Prostate gland (tissue), 2 donors: Measurements from ENCODE around the gene PPP2R2D. TPM values are rescaled to one million over a fixed set of nuclear protein-coding genes. Genes with fewer than 3 reads are reported as not detected.

Source experiments
- DNase-seq: peaks from one replicate; pipeline ENCODE4 v3.0.0-alpha.2; 2019; ENCODE audit warnings: low spot score
- H3K27ac ChIP-seq, 2 donors: fragments of 200-600 bp; sonication (generic); 2 replicates each; pipeline ENCODE4 v1.5.1; 2017 to 2019
- H3K27me3 ChIP-seq: fragments of 200-600 bp; sonication (generic); replicated peaks from 2 replicates; pipeline ENCODE4 v1.5.1; 2019; ENCODE audit not compliant: insufficient read depth
- H3K36me3 ChIP-seq, 2 donors: fragments of 200-600 bp; sonication (generic); 1 replicate in 1 of 2; 2 replicates in 1 of 2; pipeline versions ENCODE4 v1.5.1 to v1.8.1; 2017 to 2019
- H3K4me1 ChIP-seq: fragments of 200-600 bp; sonication (generic); replicated peaks from 2 replicates; pipeline ENCODE4 v1.5.1; 2019
- H3K4me3 ChIP-seq, 2 donors: fragments of 200-600 bp; sonication (generic); 2 replicates each; pipeline ENCODE4 v1.5.1; 2017 to 2019
- H3K9me3 ChIP-seq: fragments of 200-600 bp; sonication (generic); 2 replicates; pipeline ENCODE4 v1.5.1; 2017
- CTCF ChIP-seq, 4 experiments: fragments of 200-600 bp in 2 of 4; fragments of 450-650 bp in 2 of 4; sonication (generic) in 2 of 4; IDR thresholded peaks; 1 replicate in 3 of 4; 2 replicates in 1 of 4; pipeline ENCODE4 v1.5.1; 2016 to 2019; ENCODE audit warnings: antibody characterized with exemption in 4 of 4, mild to moderate bottlenecking in 2 of 4, moderate library complexity in 2 of 4
- POLR2A ChIP-seq: fragments of 450-650 bp; IDR thresholded peaks from one replicate; pipeline ENCODE4 v1.6.1; 2016; ENCODE audit warnings: antibody characterized with exemption, mild to moderate bottlenecking
- POLR2AphosphoS5 ChIP-seq: sonication (generic); formaldehyde crosslinking; IDR thresholded peaks from one replicate; pipeline ENCODE4 v1.6.1; 2017; ENCODE audit warnings: antibody characterized with exemption
- WGBS: methylation state at CpG from one replicate; pipeline ENCODE4 v1.1.5; 2018; 5-methylcytosine and 5-hydroxymethylcytosine counted together
- intact Hi-C: fragments of 100-400 bp; cut with DNase I; formaldehyde crosslinking; loops from one replicate; pipeline ENCODE4 v1.14.2; 2022
- total RNA-seq, 2 donors: library from RNA; depleted of rRNA; stranded (reverse); fragments of >200 nt; gene quantifications; one replicate each; pipeline ENCODE4 v1.1.0, GENCODE V29; 2016

Gene PPP2R2D
- total RNA-seq, 2 donors from 2014 or later = 37.0 to 55.2 TPM

- H3K4me1 ChIP-seq = peaks cover 5% of the 10 kb centered on the region
- TF ChIP-seq POLR2AphosphoS5 (no peak), POLR2A (no peak), CTCF (IDR thresholded peaks at IDR 0.05) (no peak)
- no peak overlapping the region for H3K27ac ChIP-seq
- no peaks in the 10 kb centered on the region for H3K27me3 ChIP-seq
- no peaks in the 10 kb centered on the region for H3K9me3 ChIP-seq
- intact Hi-C loops = no loop called here
- H3K4me3 ChIP-seq = no peak overlapping the region
- no peaks in the 10 kb centered on the region for H3K36me3 ChIP-seq
- DNase-seq = no peak
- 81% methylated on average over 3 of the region's 3 CpGs for WGBS
Measured at GRCh38 chr10:131991726-131992125, 90.9 kb downstream of the PPP2R2D start.

GRCh38 chr10:131993275-131993674 is 92.5 kb downstream of the PPP2R2D start:
- DNase-seq = no peak
- Histone ChIP-seq H3K27me3 (no peaks in the 10 kb centered on the region), H3K9me3 (no peaks in the 10 kb centered on the region), H3K4me3 (no peak overlapping the region), H3K27ac (no peak overlapping the region), H3K36me3 (no peaks in the 10 kb centered on the region), H3K4me1 (peaks cover 17% of the 10 kb centered on the region)
- intact Hi-C loops = no loop called here
- WGBS = 82% methylated on average over 14 of the region's 14 CpGs
- TF ChIP-seq POLR2AphosphoS5 (no peak), CTCF (IDR thresholded peaks at IDR 0.05) (no peak), POLR2A (no peak)

- 60% methylated on average over 3 of the region's 3 CpGs for WGBS
- intact Hi-C loops = no loop called here
Measured at GRCh38 chr10:131994435-131994834, 93.6 kb downstream of the PPP2R2D start.

GRCh38 chr10:131996466-131997365 is 95.9 kb downstream of the PPP2R2D start:
- TF ChIP-seq POLR2AphosphoS5 (no peak), CTCF (IDR thresholded peaks at IDR 0.05) (no peak), POLR2A (no peak)
- intact Hi-C loops = no loop called here
- 77% methylated on average over 16 of the region's 16 CpGs for WGBS
- H3K9me3 ChIP-seq = no peaks in the 10 kb centered on the region
- H3K4me1 ChIP-seq = peaks cover 28% of the 10 kb centered on the region
- no peak overlapping the region for H3K4me3 ChIP-seq
- no peaks in the 10 kb centered on the region for H3K36me3 ChIP-seq
- no peak for DNase-seq
- H3K27ac ChIP-seq = peak overlapping the region; percentile 90 to 93
- no peaks in the 10 kb centered on the region for H3K27me3 ChIP-seq

More at GRCh38 chr10:131994435-131994834, 93.6 kb downstream of the PPP2R2D start:
- no peaks in the 10 kb centered on the region for H3K27me3 ChIP-seq
- DNase-seq = no peak
- H3K9me3 ChIP-seq = no peaks in the 10 kb centered on the region
- H3K4me1 ChIP-seq = peaks cover 28% of the 10 kb centered on the region
- no peaks in the 10 kb centered on the region for H3K36me3 ChIP-seq
- H3K27ac ChIP-seq = no peak overlapping the region
- TF ChIP-seq POLR2AphosphoS5 (no peak), POLR2A (no peak), CTCF (IDR thresholded peaks at IDR 0.05) (no peak)
- H3K4me3 ChIP-seq = no peak overlapping the region
